OCI-LY7 (cell line): ENCODE results near the gene CETN2.

Experiments used
- EZH2phosphoT487 ChIP-seq: fragments of 200-600 bp; sonication (generic); IDR thresholded peaks from 2 replicates; pipeline ENCODE4 v1.6.1; 2018; ENCODE audit warnings: low read depth, borderline replicate concordance, mild to moderate bottlenecking, mixed run types, antibody characterized with exemption, low read length, moderate library complexity, mixed read lengths
- TF ChIP-seq, protein P1 (sequence below): fragments of 200-600 bp; sonication (generic); conservative IDR thresholded peaks from 2 replicates; pipeline ENCODE4 v1.5.1; 2014; ENCODE audit warnings: mild to moderate bottlenecking, antibody characterized with exemption, low read length, moderate library complexity, mixed read lengths

DNA sequence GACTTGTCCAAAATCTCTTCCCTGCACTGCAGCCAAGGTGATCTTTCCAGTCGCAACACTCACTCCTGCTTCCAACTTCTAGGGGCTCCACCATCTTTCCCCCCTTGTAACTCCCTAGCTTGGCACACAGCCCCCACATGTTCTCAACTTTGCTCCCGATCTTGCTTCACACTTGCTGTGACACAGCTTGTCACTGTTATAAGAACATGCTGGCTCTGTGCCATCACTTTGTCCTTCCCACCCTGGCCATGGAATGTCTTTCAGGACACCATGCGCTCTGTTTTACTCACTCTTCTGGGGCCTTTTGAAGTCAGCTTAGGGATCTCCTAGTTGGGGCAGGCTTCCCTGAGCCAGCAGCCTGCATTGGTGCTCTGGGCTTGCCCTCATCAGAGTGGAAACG, 2.8 kb upstream of the CETN2 start:
- TF ChIP-seq, protein P1, sequence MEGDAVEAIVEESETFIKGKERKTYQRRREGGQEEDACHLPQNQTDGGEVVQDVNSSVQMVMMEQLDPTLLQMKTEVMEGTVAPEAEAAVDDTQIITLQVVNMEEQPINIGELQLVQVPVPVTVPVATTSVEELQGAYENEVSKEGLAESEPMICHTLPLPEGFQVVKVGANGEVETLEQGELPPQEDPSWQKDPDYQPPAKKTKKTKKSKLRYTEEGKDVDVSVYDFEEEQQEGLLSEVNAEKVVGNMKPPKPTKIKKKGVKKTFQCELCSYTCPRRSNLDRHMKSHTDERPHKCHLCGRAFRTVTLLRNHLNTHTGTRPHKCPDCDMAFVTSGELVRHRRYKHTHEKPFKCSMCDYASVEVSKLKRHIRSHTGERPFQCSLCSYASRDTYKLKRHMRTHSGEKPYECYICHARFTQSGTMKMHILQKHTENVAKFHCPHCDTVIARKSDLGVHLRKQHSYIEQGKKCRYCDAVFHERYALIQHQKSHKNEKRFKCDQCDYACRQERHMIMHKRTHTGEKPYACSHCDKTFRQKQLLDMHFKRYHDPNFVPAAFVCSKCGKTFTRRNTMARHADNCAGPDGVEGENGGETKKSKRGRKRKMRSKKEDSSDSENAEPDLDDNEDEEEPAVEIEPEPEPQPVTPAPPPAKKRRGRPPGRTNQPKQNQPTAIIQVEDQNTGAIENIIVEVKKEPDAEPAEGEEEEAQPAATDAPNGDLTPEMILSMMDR: no peak
- TF ChIP-seq EZH2phosphoT487: no peak
